ENCODE results near the gene JARID2. TPM values are rescaled to one million over a fixed set of nuclear protein-coding genes. Genes with fewer than 3 reads are reported as not detected.
A peak's percentile ranks its signal among the peaks of the same experiment; 100 is the strongest.

Gene JARID2
- total and polyA plus RNA-seq, 9 of the 15 experiments (the other 6 are each of a cell fraction or from before 2014, with no cell fraction given), result 5.0 to 29.0 (median 15.6) TPM

GRCh38 chr6:15409301-15410125 lies 163.6 kb downstream of the JARID2 start:
- intact Hi-C loops (cut with micrococcal nuclease) (no loop called here), in situ Hi-C loops (cut with MboI) (no loop called here)
- H2AFZ ChIP-seq (ENCODE audit: low read depth, low read length), result no peak overlapping the region
- POLR2A ChIA-PET, result interaction anchor here (0.6 to 4.0 kb wide), 7 partner anchors 9 to 688 kb away, joined by 3 to 17 read pairs (median 3); no protein-coding TSS in a partner anchor
- H3K9me3 ChIP-seq (replicated peaks; ENCODE audit: control insufficient read depth, insufficient read depth, low read depth, low read length), result no peaks in the 10 kb centered on the region
- CTCF ChIA-PET (ENCODE audit: low intra/inter-chr PET ratio), result no interaction called here
- BruUV-seq (replicated peaks), result no TSS peak
- H3K4me3 ChIP-seq, result no peak overlapping the region
- FAIRE-seq (peak; percentile 78), DNase-seq (ENCODE audit: extremely low read depth in 1 of 4, low spot score in 3 of 4) (peak; percentile 40 to 70 (median 58)), ATAC-seq (peak; percentile 84)
- H4K20me1 ChIP-seq (replicated peaks; ENCODE audit: control insufficient read depth, insufficient read depth, low read length), result peaks cover 28% of the 10 kb centered on the region; the same call in 1 of the 2 replicates
- H3K27me3 ChIP-seq (ENCODE audit: control insufficient read depth in 2 of 2, insufficient read depth in 2 of 2, low read length in 2 of 2), result no peaks in the 10 kb centered on the region
- no peak overlapping the region for H3K9ac ChIP-seq (ENCODE audit: insufficient read depth in 1 of 2, low read depth in 2 of 2, low read length in 2 of 2)
- peaks cover 8 to 50% of the 10 kb centered on the region in 2 experiments for H3K4me1 ChIP-seq (replicated peaks in 1 of 2; ENCODE audit: control insufficient read depth in 2 of 2, insufficient read depth in 2 of 2, low read length in 2 of 2)
- H3K27ac ChIP-seq (ENCODE audit: extremely low read depth, low read depth, low read length), result no peak overlapping the region
- WGBS (ENCODE audit: insufficient coverage, low coverage, missing lambda C conversion rate), result 5% methylated on average over 6 of the region's 6 CpGs
- H3K4me2 ChIP-seq (ENCODE audit: insufficient read depth, low read length), result no peak overlapping the region
- peaks cover 85% of the 10 kb centered on the region for H3K79me2 ChIP-seq (ENCODE audit: control insufficient read depth, insufficient read depth, low read length)
- H3K36me3 ChIP-seq (ENCODE audit: control insufficient read depth, insufficient read depth, low read length), result peaks cover 19% of the 10 kb centered on the region; the same call in 2 of the 3 replicates
- no peaks in the 10 kb centered on the region for H3K9me1 ChIP-seq (ENCODE audit: control insufficient read depth, insufficient read depth, low read length)
- TF ChIP-seq HMBOX1 (IDR thresholded peaks at IDR 0.05) (peak; percentile 92), PTTG1 (tag; IDR thresholded peaks at IDR 0.05; ENCODE audit: low read depth) (no peak), SOX6 (IDR thresholded peaks at IDR 0.05) (peak; percentile 66), TCF3 (CRISPR knock-in tag; IDR thresholded peaks at IDR 0.05) (peak; percentile 50), SNIP1 (IDR thresholded peaks at IDR 0.05; ENCODE audit: low read depth) (no peak), GATA2 (CRISPR knock-in tag; IDR thresholded peaks at IDR 0.05) (peak; percentile 65; the same call in 1 of the 2 replicates), HEY1 (CRISPR knock-in tag; IDR thresholded peaks at IDR 0.05; ENCODE audit: borderline replicate concordance) (no peak), CBFA2T2 (conservative IDR thresholded peaks at IDR 0.05) (peak; percentile 47), ZNF134 (CRISPR knock-in tag; conservative IDR thresholded peaks at IDR 0.05) (peak; percentile 74), SP2 (IDR thresholded peaks at IDR 0.05; ENCODE audit: extremely low read depth, low read depth, low read length, poor library complexity, severe bottlenecking) (no peak), RHOXF2B (CRISPR knock-in tag; conservative IDR thresholded peaks at IDR 0.05) (no peak), CTCF (IDR thresholded peaks at IDR 0.05 in 2 of 3, conservative IDR thresholded peaks at IDR 0.05 in 1 of 3; ENCODE audit: insufficient read depth in 2 of 3, low read depth in 1 of 3, low read length in 3 of 3) (no peak), BACH1 (tag; IDR thresholded peaks at IDR 0.05) (no peak), CTCFL (IDR thresholded peaks at IDR 0.05; ENCODE audit: borderline replicate concordance, insufficient read depth, low read depth, low read length, poor library complexity, severe bottlenecking) (no peak), CBX5 (IDR thresholded peaks at IDR 0.05; ENCODE audit: borderline replicate concordance, low read depth) (no peak), MECOM (CRISPR knock-in tag; IDR thresholded peaks at IDR 0.05) (peak; percentile 93), MTA3 (IDR thresholded peaks at IDR 0.05; ENCODE audit: borderline replicate concordance) (0 out of 2 replicates have a peak, but pooled peaks have one; percentile 21), EP400 (IDR thresholded peaks at IDR 0.05) (no peak), TRIM28 (IDR thresholded peaks at IDR 0.05) (no peak)

Data from K562 (cell line).